GM19438 (cell line): Measurements from ENCODE around the gene TRAPPC8.
A peak's percentile ranks its signal among the peaks of the same experiment; 100 is the strongest.
"Not testable (repeated sequence)": the region's sequence is repeated elsewhere in the genome, so short reads cannot be mapped to it uniquely, and the experiment has no call there.

Experiments used
- ATAC-seq: cut with Tn5 transposase; IDR thresholded peaks from one replicate; pipeline ENCODE4 v1.9.1; 2021; ENCODE audit warnings: low read depth; ENCODE audit not compliant: unreplicated experiment

Gene TRAPPC8

DNA sequence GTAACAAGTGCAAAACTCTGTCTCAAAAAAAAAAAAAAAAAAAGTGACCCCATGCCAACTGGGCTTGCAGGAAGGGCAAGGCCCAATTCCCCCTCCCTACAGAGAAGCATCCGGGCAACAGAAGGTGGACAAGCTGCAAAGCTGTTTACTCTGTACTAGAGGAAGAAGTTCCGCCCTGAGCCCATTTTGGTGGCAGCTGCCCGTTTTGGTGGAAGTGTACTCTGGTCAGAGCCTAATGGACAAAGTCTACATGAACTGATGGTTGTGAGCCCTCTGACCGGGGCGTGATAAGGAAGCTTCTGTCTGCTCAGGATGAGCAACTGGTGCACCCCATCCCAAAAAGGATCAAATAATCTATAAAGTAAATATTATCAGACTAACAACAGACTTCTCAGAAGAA, 65.0 kb downstream of the TRAPPC8 start:
- ATAC-seq, result no peak

DNA sequence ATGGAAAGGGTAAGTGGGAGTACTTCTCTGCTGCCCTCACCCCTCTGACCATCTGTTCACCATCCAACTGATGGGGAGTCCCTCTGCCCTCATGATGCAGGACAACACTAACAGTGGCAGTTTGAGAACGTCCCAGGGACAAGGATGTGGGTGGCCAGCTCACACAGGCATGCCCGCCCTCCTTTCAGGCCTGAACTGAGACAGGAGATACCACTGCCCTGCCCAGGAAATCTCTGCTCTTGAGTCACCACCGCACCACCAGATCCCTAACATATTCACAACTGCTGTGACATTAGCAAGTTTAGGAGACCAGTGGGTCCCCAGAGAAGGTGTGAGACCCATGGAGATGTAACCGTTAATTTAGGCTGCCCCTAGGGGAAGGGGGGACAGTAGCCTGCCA, 66.2 kb downstream of the TRAPPC8 start:
- no peak for ATAC-seq

DNA sequence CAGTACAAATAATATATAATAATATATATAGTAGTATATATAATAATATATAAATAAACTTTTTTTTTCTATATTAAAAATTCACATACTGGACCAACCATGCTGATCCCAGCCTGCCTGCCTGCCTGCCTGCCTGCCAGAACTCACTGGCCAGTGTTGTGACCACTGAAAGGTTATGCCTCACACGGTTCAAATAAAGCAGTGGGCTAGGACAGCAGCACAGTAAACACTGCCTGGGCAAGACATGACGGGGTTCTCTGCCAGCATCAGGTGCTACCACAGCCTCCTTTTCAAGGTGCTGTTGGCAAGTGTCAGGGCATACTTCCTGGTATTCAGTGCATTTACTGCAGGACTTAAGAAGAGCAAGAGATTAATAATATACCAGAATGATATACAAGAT, 67.6 kb downstream of the TRAPPC8 start:
- ATAC-seq, result no peak

DNA sequence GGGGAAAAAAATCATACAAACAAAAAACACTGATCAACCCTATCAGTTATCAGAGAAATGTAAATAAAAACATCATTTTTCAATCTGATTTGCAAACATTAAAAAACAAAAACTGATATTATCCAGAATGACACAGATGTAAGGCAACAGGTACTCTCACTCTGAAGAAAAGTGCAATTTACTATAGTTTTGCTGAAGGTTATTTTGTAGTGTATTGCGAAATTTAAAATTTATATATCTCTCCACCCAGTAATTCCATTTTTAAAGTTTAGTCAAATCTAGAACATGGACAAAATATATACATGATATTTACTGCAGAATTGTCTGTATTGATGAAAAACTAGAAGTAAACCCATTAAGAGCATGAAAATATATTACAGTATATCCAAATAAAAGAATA, 79.8 kb downstream of the TRAPPC8 start:
- ATAC-seq, result no peak

DNA sequence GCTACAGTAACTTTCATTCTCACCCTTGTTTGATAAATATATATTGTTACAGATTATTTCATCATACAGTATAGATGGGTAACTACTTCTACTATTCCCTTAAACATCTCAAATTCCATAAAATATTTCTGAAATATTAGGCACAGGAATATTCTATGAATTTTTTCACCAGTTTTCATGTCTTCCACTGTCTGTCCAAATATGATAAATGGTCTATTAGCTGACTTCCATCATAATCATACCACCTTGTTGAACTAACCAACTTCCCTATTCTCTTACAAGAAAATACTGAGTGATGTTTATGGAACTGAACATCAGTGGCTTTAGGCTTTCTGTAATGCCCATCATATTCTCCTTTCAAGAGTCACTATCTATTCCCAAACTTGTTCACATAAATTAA, 82.4 kb downstream of the TRAPPC8 start:
- ATAC-seq, result no peak

DNA sequence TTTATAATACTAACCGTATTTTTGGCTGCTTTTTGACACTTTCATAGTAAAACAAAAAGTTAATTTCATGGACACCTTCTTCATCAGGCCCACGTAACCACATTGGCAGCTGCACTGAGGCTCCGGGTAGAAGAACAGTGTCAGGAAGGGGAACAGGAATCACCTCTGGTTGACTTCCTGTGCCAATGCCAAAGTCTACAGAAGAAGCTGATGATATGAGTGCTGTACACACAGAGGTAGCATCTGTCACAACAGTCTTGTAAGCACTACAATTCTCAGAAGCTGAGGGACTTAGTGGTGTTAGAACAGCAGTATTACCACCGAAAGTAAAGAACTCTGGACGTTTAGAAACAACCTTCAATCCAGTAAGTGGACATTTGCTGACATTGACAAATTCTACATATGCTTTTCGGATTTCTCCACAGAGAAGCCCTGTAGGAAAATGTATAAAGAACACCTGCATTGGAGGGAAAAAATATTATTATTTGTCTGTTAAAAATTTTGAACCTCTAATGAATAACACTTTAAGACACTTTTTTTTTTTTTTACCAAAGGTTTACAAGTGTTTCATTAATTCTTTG, 85.3 kb downstream of the TRAPPC8 start:
- no peak for ATAC-seq

DNA sequence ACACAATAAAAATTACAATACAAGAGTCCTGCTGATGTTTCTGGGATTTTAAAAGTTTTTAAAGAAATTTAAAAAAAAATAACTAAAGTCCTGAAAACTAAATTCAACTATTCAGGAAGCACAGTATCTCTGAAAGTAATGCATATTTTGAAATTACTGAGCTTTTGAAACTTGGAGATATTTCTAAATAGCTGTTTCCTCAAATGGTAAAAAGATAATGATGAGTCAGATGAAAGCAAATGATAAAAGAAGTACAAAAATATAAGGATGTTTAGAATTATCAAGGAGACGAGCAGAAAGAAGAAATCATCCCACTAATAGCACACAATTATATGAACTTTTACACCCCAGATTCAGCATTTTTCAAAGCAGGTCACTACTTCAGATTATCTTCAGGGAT, 92.1 kb downstream of the TRAPPC8 start:
- ATAC-seq, result no peak

DNA sequence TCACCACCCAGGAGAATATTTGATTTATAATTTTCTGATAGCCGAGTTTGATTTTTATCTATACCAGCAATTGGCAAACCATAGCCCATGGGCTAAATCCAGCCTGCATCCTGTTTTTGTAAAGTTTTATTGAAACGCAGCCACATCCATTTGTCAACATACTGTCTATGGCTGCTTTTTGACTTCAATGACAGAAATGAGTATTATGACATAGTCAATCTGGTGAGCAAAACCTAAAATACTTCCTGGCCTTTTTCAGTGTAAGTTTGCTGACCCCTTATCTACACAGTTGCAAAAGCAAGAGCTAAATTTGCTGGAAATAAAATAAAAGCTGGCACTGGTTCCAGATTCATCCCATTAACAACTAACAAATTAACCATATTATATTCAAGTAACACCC, 102.4 kb downstream of the TRAPPC8 start:
- no peak for ATAC-seq

DNA sequence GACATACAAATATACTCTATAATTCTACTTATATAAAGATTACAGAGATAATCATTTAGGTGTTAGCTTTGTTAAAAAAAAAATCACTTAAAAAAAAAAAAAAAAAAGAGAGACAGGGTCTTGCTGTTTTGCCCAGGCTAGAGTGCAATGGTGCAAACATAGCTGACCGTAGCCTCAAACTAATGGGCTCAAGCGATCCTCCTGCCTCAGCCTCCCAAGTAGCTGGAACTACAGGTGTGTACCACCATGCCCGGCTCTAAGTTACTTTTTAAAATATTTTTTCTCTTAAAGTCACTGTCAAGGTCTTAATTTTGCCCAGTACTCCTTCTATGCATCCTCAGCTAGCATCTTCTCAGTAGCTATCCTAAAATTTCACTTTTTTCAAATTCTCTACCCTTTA, 105.0 kb downstream of the TRAPPC8 start:
- no peak for ATAC-seq

DNA sequence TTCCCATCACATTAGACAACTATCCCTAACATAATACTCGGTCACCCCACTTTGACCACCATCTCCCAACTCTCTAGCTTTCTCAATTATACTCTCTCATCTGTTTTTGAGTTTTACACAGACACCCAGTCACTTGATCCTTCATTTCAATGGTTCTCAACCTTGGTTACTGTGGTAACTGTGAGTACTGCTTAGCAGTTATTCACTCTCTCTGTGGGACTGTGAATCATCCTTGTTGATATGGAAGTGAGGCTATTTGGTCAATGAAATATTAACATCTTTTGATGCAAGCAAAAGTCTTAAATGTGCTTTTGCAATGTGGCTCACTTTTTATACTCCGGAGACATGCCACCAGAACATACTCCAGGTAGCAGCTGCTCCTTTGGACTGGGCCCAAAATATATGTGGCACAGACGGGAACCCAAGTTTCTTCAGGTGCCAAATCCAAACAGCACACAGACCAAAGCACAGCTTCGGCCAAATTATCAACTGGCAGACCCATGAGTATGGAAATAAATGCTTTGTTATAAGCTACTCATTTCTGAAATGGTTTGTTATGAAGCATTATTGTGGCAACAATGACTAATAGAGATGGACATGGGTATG, 107.3 kb downstream of the TRAPPC8 start:
- no peak for ATAC-seq

DNA sequence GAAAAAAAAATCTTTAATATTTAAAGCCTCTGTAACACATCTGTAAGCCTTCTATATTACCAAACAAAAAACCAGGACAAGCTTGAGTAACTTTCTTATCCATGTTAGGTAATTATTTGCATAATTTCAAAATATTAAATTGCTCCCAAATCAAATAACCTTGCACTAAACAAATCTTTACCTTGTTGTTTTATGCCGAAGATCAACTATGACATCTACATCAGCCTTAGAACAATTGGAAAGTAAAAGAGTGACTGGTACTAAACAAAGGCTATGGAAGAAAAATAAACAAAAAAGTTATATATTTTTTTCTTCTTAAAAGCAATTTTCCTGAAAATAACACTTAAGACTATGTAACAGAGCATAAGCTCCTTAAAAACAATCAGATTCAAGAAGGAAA, 111.0 kb downstream of the TRAPPC8 start:
- ATAC-seq, result no peak

DNA sequence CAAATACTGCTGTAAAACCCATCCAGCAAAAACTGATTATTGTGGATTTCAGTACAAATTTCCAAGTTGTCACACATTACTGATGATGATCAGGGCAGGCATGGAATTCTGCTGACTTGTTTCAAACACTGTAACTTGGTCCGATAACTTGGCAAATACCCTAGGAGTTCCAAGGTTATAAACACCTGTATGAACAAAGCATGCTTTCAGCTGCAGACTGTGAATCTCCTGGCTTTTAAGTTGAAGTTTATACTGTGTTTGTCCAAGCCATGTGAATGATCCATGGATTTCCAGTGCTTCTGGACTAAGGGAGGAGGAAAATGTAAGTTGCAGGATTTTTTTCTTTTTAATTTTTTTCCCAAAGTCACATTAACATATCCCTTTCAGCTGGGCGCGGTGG, 112.2 kb downstream of the TRAPPC8 start:
- ATAC-seq, result no peak

DNA sequence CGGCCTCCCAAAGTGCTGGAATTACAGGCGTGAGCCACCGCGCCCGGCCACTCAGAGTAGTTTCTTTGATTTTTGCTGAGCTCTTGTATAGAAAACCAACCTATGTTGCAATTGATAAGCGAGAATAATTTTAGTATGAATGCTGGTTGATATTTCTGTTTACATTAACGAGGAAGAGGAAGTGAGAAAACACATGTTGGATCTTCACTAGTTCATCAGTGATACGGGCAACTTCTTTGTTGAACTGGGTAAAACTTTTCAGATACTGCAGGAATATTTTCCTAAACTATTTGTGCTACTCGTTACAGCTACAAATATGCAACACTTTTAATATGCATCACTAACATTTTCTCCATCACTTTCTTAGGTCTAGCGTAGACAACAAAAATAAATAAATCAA, 114.3 kb downstream of the TRAPPC8 start:
- no peak for ATAC-seq

DNA sequence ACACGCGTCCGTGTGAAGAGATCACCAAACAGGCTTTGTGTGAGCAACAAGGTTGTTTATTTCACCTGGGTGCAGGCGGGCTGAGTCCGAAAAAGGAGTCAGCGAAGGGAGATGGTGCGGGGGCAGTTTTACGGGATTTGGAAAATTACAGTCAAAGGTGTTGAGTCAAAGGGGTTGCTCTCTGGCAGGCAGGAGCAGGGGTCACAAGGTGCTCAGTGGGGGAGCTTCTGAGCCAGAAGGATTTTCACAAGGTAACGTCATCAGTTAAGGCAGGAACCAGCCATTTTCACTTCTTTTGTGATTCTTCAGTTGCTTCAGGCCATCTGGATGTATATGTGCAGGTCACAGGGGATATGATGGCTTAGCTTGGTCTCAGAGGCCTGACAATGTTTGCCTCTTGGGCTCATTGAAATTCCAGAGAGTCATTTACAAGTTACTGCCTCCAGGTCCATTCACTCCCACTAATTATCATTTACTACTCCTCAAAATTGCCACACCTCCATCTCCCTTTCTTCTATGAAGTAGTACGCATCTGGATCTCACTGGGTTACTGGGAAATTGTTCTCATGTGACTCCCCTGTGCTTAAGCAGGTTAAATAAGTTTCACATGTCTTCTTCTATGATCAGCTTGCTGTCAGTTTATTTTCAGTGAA, 116.1 kb downstream of the TRAPPC8 start:
- ATAC-seq, result not testable (repeated sequence)

DNA sequence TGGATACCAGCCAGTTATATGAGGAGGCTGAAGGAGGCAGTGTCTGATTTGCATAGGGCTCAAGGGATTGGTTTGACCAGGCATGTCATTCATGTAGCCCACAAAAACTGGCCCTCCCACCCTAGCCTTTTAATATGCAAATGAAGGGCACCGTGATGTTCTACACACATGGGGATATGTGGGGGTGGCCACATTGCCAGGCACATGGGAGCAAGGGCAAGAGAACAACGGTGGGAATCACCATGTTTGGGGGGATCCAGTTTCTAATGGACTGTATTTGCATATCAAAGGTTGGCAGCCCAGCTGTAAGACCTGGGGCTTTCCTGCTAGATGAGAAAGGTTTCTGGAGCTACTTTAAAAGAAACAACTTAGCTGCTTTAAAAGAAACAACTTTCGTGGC, 117.2 kb downstream of the TRAPPC8 start:
- ATAC-seq, result no peak

DNA sequence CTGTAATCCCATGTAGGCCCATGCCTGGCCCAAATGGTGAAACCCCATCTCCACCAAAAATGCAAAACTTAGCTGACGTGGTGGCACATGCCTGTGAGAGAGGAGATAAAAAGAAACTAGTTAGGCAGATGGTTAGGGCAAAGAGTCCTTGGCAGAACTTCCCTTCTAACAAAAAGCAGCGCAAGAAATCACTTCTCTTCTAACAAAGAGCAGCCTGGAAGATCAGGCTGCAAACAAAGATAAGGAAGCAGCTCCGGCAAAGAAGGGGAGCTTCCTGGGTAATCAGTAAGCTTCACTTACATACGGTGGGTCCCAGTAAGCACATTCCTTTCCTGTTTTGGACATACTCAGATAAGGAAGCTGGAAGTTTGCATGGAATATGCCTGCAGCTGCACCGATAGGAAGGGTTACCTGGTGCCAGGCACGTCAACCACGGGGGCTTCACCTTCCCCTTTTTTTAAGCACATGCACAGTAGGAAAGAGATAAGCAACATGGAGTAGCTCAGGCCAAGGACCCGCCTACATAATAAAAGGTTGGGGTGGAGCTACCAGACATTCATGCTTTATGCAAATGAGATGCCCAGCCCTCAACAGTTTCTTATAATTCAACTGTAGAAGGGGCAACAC, 121.3 kb downstream of the TRAPPC8 start:
- no peak for ATAC-seq

DNA sequence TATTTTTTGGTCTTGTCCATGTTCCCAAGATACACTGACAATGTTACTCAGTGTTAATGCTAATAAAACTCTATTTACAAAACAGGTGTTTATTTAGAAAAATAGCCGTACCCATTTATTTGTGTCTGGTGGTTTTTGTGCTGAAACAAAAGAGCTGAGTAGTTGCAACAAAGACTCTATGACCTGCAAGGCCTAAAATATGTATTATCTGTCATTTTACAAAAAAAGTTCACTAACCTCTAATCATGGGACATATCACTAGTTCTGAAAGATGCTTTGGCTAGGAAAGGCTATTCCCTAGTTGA, 123.1 kb downstream of the TRAPPC8 start:
- no peak for ATAC-seq

DNA sequence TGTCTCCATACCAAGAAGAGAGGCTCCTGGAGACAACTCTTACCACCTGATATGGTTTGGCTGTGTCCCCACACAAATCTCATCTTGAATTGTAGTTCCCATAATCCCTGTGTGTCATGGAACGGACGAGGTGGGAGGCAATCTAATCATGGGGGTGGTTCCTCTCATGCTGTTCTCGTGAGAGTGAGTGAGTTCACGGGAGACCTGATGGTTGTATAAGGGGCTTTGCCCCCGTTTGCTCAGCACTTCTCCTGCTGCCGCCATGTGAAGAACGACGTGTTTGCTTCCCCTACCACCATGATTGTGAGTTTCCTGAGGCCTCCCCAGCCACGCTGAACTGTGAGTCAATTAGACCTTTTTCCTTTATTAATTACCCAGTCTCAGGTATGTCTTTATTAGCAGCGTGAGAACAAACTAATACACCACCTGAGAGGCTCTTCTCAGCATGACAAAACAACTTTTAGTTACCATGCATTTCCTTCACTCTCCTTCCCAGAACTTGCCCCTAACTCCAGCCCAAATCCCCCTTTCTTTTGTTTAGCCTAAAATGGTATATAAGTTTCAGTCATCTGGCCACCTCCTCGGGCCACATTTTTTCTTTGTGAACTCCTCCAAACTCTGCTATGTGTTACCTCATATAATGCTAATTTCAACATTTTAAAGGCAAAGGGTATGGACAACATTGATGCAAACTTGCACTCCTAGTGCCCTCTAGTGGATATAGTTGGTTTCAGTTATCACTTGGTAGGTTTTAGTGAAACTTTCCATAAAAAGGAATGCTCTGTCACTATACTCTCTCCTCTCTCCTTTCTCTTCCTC, 123.6 kb downstream of the TRAPPC8 start:
- peak; percentile 73 for ATAC-seq

DNA sequence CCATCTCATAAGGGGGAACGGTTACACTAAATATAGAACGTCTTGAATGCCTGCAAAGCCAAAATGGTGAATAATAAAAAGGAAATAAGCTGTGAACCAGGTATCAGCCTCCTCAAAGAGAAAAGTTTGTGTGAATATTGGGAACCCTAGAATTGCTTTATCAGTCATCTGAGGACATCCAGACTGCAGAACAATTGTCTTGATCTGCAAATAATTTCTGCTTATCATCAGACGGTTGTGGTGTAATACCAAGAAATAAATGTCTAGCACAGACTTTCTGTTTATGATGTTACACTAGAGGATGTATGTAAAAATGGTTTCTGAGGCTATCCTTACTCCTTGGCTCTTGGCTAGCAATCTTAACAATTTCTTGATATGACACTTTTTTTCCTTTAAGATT, 128.8 kb downstream of the TRAPPC8 start:
- ATAC-seq, result no peak

DNA sequence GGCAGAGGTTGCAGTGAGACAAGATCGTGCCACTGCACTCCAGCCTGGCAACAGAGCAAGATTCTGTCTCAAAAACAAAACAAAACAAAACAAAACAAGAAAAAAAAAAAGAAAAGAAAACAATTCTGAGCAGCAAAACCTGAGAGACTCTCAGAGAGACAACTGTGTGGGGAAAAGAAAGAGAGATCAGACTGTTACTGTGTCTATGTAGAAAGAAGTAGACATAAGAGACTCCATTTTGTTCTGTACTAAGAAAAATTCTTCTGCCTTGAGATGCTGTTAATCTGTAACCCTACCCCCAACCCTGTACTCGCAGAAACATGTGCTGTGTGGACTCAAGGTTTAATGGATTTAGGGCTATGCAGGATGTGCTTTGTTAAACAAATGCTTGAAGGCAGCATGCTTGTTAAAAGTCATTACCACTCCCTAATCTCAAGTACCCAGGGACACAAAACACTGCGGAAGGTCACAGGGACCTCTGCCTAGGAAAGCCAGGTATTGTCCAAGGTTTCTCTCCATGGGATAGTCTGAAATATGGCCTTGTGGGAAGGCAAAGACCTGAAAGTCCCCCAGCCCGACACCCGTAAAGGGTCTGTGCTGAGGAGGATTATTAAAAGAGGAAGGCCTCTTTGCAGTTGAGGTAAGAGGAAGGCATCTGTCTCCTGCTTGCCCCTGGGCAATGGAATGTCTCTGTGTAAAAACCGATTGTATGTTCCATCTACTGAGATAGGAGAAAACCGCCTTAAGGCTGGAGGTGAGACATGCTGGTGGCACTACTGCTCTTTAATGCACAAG, 132.4 kb downstream of the TRAPPC8 start:
- ATAC-seq, result not testable (repeated sequence)
